Right cardiac atrium (tissue), 5 donors: Measurements from ENCODE around the gene DGCR6. TPM values are rescaled to one million over a fixed set of nuclear protein-coding genes. Genes with fewer than 3 reads are reported as not detected.
"Not testable (repeated sequence)": the region's sequence is repeated elsewhere in the genome, so short reads cannot be mapped to it uniquely, and the experiment has no call there.

Source experiments
- ATAC-seq, 2 donors: fragments of 200-7000 bp; cut with Tn5 transposase; one replicate each; pipeline versions ENCODE4 v1.8.0 to v1.9.1; 2020; ENCODE audit warnings: moderate library complexity in 2 of 2, mild to moderate bottlenecking in 1 of 2
- DNase-seq, 3 donors: peaks; one replicate each; pipeline ENCODE4 v3.0.0-alpha.2; 2020
- H3K27ac ChIP-seq: one replicate; pipeline ENCODE4 v1.5.1; 2013; ENCODE audit warnings: mild to moderate bottlenecking, low read length, control low read depth, moderate library complexity
- H3K27me3 ChIP-seq: one replicate; pipeline ENCODE4 v1.6.1; 2013; ENCODE audit not compliant: control insufficient read depth, insufficient read depth
- H3K4me1 ChIP-seq: one replicate; pipeline ENCODE4 v1.6.1; 2013; ENCODE audit warnings: low read length; ENCODE audit not compliant: control insufficient read depth, insufficient read depth
- H3K4me3 ChIP-seq: one replicate; pipeline ENCODE4 v1.5.1; 2013; ENCODE audit warnings: low read length, control low read depth
- H3K9me3 ChIP-seq: one replicate; pipeline ENCODE4 v1.6.1; 2013; ENCODE audit warnings: low read length; ENCODE audit not compliant: control insufficient read depth
- WGBS: extraction: QIAGEN DNeasy Blood & Tissue Kit; methylation state at CpG from one replicate; pipeline ENCODE4 v1.1.7; 2013; 5-methylcytosine and 5-hydroxymethylcytosine counted together
- intact Hi-C, 4 donors: fragments of 100-400 bp; cut with DNase I; formaldehyde crosslinking; loops; one replicate each; pipeline versions ENCODE4 v1.11.0 to v1.14.0; 2022 to 2023
- polyA plus RNA-seq: library from polyadenylated mRNA; stranded (reverse); fragments of 200-250 nt; gene quantifications from one replicate; pipeline ENCODE4 v1.2.3, GENCODE V29; 2013
- total RNA-seq, 4 donors: library from RNA; stranded (reverse); fragmentation: NEBNext Ultra II Directional; extraction: Animal tissue kit (Norgen Biotek cat#: 25700); gene quantifications; one replicate each; pipeline ENCODE4 v1.2.1, GENCODE V29; 2021
- donor health status: healthy with polysubstance abuse.
- donor health status: DM: no; HTN: yes; CAD: no.
- donor health status: DM: no; HTN: no; CAD: no.
- donor health status: DM: no; HTN: yes; CAD: no; lungs with severe emphysema.
- donor health status: DM: yes; HTN: yes; CAD: no.

Gene DGCR6
- total and polyA plus RNA-seq, 5 donors, result 2.8 to 11.2 (median 6.0) TPM

DNA sequence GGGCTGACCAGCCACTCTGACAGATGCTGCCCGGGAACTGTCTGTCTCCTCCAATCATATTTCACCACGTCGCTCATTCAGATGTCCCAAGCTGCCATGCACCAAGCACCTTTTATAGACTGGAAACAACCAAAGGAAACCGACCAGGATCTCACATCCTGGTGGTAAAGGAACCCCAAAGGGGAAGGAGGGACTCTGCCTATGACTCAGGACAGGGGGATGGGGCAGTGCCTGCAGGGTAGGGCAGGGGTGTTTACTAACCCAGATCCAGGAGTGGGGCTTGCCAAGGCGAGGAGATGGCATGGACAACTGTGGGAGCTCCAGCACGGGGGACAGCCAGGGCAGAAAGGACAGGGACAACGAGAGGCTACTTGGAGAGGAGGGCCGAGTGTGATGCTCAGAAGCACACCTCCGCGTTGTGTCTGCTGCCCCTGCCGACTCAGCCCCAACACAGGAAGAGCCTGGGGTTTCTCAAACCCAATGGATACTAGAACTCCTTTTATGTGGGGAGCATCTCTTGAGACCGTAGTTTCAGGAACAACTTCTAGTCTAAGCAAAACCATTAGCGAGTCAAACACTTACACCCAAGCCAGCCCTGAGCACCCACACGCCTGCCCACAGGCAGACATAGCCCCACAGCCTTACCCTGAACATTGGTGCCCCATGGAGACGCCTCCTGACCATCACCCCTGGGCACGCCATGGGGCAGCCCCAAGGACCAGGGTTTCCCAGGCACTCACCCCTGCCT, 26.0 kb downstream of the DGCR6 start:
- Histone ChIP-seq H3K27ac (no peak overlapping the region), H3K9me3 (no peaks in the 10 kb centered on the region), H3K4me1 (no peaks in the 10 kb centered on the region), H3K27me3 (no peaks in the 10 kb centered on the region), H3K4me3 (no peak overlapping the region)
- intact Hi-C loops, result no loop called here
- DNase-seq (no peak), ATAC-seq (no peak)
- WGBS, result no CpG with 5 or more reads among the region's 16 CpGs

GRCh38 chr22:18933914-18934313, 27.8 kb downstream of the DGCR6 start:
- no peaks in the 10 kb centered on the region for H3K27me3 ChIP-seq
- intact Hi-C loops, result no loop called here
- no peak overlapping the region for H3K4me3 ChIP-seq
- H3K4me1 ChIP-seq, result no peaks in the 10 kb centered on the region
- DNase-seq, result no peak
- no CpG with 5 or more reads among the region's 7 CpGs for WGBS
- no peak for ATAC-seq
- H3K9me3 ChIP-seq, result no peaks in the 10 kb centered on the region
- no peak overlapping the region for H3K27ac ChIP-seq

DNA sequence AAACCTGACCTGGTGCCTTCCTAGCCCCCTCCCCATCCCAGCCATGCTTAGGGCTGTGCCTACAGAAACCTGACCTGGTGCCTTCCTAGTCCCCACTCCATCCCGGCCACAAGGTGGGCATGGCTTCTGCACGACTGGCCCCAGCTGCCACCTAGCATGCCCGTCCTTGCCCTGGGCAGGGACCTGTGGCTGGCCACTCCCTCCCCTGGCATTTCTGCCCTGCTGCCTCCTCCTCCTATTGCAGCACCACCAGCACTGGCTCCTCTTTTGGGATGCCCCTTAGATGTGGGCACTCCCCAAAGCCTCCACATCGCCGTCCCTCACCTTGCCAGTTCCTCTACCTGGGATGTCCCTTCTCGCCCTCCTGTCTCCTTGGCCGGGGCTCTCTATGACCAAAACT, 28.6 kb downstream of the DGCR6 start:
- H3K27me3 ChIP-seq, ATAC-seq, DNase-seq, H3K27ac ChIP-seq, H3K9me3 ChIP-seq, intact Hi-C loops, H3K4me1 ChIP-seq, H3K4me3 ChIP-seq: not testable (repeated sequence)
- WGBS, result no CpG with 5 or more reads among the region's 7 CpGs

DNA sequence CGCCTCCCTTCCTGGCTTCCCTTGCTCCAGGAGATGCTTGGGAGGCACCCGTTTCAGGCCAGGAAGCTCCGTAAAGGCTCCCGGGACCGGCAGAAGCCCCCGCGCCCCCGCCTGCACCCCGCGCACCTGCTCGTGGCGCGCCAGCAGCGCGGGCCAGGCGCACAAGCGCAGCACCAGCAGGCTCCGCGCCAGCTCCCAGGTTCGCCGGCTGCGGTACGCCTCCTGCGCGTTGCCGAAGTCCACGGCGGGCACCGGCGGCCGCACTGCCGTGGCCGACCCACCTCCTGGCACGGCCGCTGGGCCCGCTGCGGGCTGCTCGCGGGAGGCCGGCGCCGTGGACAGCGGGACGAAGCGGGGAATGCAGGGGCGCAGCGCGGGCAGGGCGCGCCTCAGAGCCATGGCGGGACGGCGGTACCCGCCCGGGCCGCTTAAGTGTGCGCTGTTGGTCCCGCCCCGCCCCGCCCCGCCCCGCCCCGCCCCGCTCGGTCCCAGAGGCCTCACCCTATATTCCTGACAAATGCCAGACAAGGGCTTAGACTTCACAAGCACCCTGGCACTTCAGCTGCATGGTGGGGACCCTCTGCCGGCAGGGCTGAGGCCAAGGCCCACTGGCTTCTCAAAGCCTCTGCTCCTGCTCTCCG, 29.9 kb downstream of the DGCR6 start, which contains the start of gene PRODH:
Gene PRODH (minus strand): TSS at position 405 of the 641 bp plus-strand sequence. CDS start 6 bp downstream, at position 399.
- WGBS, result no CpG with 5 or more reads among the region's 67 CpGs
- Histone ChIP-seq H3K9me3 (no peaks in the 10 kb centered on the region), H3K4me3 (no peak within 1 kb of the TSS), H3K27ac (no peak within 1 kb of the TSS), H3K27me3 (no peaks in the 10 kb centered on the region), H3K4me1 (no peaks in the 10 kb centered on the region)
- ATAC-seq, result peak; percentile 56 to 66
- DNase-seq, result no peak
- intact Hi-C loops, result no loop called here

GRCh38 chr22:18938691-18939090, 32.6 kb downstream of the DGCR6 start:
- WGBS, result 17% methylated on average over 4 of the region's 8 CpGs
- H3K4me1 ChIP-seq, ATAC-seq, DNase-seq, intact Hi-C loops, H3K27me3 ChIP-seq, H3K4me3 ChIP-seq, H3K9me3 ChIP-seq, H3K27ac ChIP-seq: not testable (repeated sequence)

DNA sequence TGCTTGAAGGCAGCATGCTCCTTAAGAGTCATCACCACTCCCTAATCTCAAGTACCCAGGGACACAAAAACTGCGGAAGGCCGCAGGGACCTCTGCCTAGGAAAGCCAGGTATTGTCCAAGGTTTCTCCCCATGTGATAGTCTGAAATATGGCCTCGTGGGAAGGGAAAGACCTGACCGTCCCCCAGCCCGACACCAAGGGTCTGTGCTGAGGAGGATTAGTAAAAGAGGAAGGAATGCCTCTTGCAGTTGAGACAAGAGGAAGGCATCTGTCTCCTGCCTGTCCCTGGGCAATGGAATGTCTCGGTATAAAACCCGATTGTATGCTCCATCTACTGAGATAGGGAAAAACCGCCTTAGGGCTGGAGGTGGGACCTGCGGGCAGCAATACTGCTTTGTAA, 41.0 kb downstream of the DGCR6 start:
- H3K27me3 ChIP-seq, H3K27ac ChIP-seq, intact Hi-C loops, H3K4me1 ChIP-seq, ATAC-seq, H3K4me3 ChIP-seq, DNase-seq, H3K9me3 ChIP-seq: not testable (repeated sequence)
- 67% methylated on average over 3 of the region's 9 CpGs for WGBS

- intact Hi-C loops, result no loop called here
- H3K27ac ChIP-seq, result no peak overlapping the region
- no peaks in the 10 kb centered on the region for H3K27me3 ChIP-seq
- no peak overlapping the region for H3K4me3 ChIP-seq
- DNase-seq (peak; percentile 1 to 38 (median 21)), ATAC-seq (no peak)
- no peaks in the 10 kb centered on the region for H3K9me3 ChIP-seq
- 58% methylated on average over 12 of the region's 12 CpGs for WGBS
- no peaks in the 10 kb centered on the region for H3K4me1 ChIP-seq
Measured at GRCh38 chr22:18947905-18948304, 41.8 kb downstream of the DGCR6 start.

GRCh38 chr22:18950141-18950540, 44.0 kb downstream of the DGCR6 start:
- no peak for ATAC-seq
- peak in 2 of 3 donors; percentile 21 to 23 for DNase-seq
- H3K27ac ChIP-seq, result no peak overlapping the region
- H3K9me3 ChIP-seq, result no peaks in the 10 kb centered on the region
- H3K4me3 ChIP-seq, result no peak overlapping the region
- 75% methylated on average over 5 of the region's 5 CpGs for WGBS
- no peaks in the 10 kb centered on the region for H3K4me1 ChIP-seq
- intact Hi-C loops, result no loop called here
- no peaks in the 10 kb centered on the region for H3K27me3 ChIP-seq

DNA sequence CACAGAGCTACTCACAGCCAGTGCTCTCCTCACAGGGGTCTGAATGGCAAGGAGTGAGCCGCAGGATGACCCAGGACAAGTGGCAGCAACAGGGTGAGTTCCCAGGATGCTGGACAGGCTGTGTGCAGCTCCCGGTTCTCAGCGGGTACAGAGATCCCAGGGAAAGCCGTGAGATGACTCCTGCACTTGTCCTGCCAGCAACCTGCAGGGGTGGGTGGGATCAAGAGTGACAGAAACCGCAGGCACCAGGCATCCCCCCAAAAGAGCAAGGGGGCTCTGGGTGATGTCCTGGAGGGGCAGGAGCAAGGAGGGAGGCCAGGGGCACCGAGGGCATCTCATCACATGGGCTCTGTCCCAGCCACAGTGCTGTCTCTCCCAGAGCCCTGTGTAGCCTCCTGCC, 45.9 kb downstream of the DGCR6 start:
- Histone ChIP-seq H3K27me3 (no peaks in the 10 kb centered on the region), H3K9me3 (no peaks in the 10 kb centered on the region), H3K4me1 (no peaks in the 10 kb centered on the region), H3K27ac (no peak overlapping the region), H3K4me3 (no peak overlapping the region)
- intact Hi-C loops, result no loop called here
- DNase-seq, result peak in 1 of 3 donors; percentile 25
- ATAC-seq, result no peak
- 64% methylated on average over 6 of the region's 6 CpGs for WGBS

- H3K9me3 ChIP-seq, H3K4me1 ChIP-seq, ATAC-seq, intact Hi-C loops, H3K4me3 ChIP-seq, H3K27ac ChIP-seq, H3K27me3 ChIP-seq: not testable (repeated sequence)
- DNase-seq, result peak; percentile 7 to 30 (median 22)
- 49% methylated on average over 13 of the region's 14 CpGs for WGBS
Measured at GRCh38 chr22:18953128-18953527, 47.0 kb downstream of the DGCR6 start.

DNA sequence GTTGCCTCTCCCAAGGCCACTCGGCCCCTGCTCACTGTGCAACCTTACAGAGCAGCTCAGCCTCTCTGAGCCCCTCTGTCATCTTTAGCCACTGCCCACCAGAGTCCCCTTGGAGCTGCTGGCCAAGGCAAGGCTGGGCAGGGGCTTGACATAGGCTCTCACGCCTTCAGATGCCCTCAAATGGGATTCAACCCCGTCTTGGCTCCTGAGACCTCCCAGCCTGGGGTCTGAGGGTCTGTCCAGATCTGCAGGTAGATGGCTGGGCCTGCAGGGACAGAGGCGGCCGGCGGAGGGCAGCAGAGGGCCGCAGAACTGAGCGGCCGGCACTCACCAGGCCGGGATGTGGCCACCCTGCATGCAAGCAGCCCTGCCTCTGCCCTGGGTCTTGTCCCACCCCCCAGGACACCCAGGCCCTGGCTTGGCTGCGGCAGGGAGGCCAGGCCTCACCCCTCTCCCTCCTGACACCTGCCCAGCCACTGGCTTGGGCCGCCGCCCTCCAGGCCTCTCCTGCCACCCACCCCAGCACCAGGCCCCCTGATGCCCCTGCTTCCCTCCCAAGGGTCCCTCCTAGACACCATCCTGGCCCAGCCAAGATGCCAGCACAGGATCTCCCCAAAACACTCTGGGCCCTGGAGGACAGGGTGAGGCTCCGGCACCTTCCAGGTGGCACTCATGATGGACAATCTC, 48.3 kb downstream of the DGCR6 start:
- H3K9me3 ChIP-seq, H3K4me3 ChIP-seq, H3K27ac ChIP-seq, intact Hi-C loops, H3K27me3 ChIP-seq, H3K4me1 ChIP-seq: not testable (repeated sequence)
- ATAC-seq (peak; percentile 79 to 83), DNase-seq (peak; percentile 50 to 87 (median 81))
- 22% methylated on average over 14 of the region's 14 CpGs for WGBS
